ENCODE measurements around the gene SLAMF1.

SLAMF1 gene

DNA sequence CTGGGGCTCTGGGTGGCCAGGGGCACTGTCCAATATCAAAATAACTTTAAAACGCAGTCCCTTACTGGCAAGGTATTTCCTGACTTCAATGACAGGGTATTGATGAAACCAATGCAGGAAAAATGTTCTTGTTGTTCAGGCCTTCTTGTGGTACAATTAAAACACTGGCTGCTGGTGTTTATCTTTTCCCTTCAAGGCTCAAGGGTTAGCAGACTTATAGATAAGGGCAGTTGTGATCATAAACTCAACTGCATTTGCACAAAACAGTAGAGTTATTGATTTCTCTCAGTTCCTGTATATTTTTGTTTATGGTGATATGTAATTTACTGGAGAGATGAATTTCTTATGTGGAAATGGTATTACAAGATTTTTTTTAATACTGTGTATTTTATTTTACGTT, 64.9 kb downstream of the SLAMF1 start:
- Histone ChIP-seq H3K9me2 (replicated peaks; ENCODE audit: insufficient read depth, low read length) (0 out of 2 replicates have a peak, but pooled peaks cover 2% of the 10 kb centered on the region), H4K20me1 (ENCODE audit: insufficient read depth, low read length) (no peaks in the 10 kb centered on the region), H3K27ac (ENCODE audit: low read length) (no peak overlapping the region), H3K27me3 (replicated peaks; ENCODE audit: insufficient read depth, low read length) (no peaks in the 10 kb centered on the region), H3K4me2 (ENCODE audit: low read depth, low read length) (no peak overlapping the region), H3K9me3 (replicated peaks; ENCODE audit: insufficient read depth, low read length) (no peaks in the 10 kb centered on the region), H3K9ac (ENCODE audit: low read length) (no peak overlapping the region), H3K36me3 (replicated peaks; ENCODE audit: insufficient read depth, low read length) (no peaks in the 10 kb centered on the region), H3K4me1 (ENCODE audit: low read length) (no peaks in the 10 kb centered on the region), H3F3A (ENCODE audit: insufficient read depth, low read length) (no peaks in the 10 kb centered on the region), H3K4me3 (ENCODE audit: low read length) (no peak overlapping the region), H2AFZ (ENCODE audit: low read length) (no peak overlapping the region), H3K79me2 (ENCODE audit: low read length) (no peaks in the 10 kb centered on the region)
- TF ChIP-seq, protein P1, sequence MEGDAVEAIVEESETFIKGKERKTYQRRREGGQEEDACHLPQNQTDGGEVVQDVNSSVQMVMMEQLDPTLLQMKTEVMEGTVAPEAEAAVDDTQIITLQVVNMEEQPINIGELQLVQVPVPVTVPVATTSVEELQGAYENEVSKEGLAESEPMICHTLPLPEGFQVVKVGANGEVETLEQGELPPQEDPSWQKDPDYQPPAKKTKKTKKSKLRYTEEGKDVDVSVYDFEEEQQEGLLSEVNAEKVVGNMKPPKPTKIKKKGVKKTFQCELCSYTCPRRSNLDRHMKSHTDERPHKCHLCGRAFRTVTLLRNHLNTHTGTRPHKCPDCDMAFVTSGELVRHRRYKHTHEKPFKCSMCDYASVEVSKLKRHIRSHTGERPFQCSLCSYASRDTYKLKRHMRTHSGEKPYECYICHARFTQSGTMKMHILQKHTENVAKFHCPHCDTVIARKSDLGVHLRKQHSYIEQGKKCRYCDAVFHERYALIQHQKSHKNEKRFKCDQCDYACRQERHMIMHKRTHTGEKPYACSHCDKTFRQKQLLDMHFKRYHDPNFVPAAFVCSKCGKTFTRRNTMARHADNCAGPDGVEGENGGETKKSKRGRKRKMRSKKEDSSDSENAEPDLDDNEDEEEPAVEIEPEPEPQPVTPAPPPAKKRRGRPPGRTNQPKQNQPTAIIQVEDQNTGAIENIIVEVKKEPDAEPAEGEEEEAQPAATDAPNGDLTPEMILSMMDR (IDR thresholded peaks at IDR 0.05; ENCODE audit: low read length) = no peak
- TF ChIP-seq EZH2phosphoT487 (IDR thresholded peaks at IDR 0.05; ENCODE audit: low read length) (no peak), EZH2 (optimal IDR thresholded peaks at IDR 0.05; ENCODE audit: low read depth, low read length) (no peak)
- DNase-seq = peak; percentile 4

DNA sequence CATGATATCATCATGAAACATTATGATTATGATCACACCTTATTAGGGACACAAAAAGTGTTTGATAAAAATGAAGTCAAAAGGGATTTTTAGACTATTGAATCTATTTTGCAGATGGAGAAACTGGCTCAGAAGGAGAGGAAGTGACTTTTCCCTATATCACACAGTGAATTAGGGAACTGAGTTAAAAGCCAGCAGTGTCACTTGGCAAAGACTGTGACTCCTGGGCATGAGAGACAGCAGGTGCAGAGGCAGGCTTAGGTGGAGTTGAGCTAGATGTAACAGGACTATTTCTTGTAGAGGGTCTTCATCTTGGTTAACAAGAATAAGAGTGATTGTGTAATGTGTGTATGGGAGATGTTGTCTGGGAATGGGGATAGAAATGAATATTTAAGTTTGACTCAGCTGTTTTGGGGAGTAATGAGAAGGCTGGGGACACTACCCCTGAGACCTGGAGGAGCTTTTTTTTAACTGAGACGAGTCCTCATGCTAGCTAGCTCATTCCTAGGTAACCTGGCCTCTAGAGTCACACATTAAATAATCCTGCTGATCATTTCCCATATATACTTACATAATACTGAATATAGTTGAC, 66.5 kb downstream of the SLAMF1 start:
- no peaks in the 10 kb centered on the region for H3K79me2 ChIP-seq (ENCODE audit: low read length)
- TF ChIP-seq EZH2phosphoT487 (IDR thresholded peaks at IDR 0.05; ENCODE audit: low read length) (no peak), EZH2 (optimal IDR thresholded peaks at IDR 0.05; ENCODE audit: low read depth, low read length) (no peak)
- TF ChIP-seq, protein P1 (IDR thresholded peaks at IDR 0.05; ENCODE audit: low read length) = no peak
- no peaks in the 10 kb centered on the region for H3K36me3 ChIP-seq (replicated peaks; ENCODE audit: insufficient read depth, low read length)
- H3F3A ChIP-seq (ENCODE audit: insufficient read depth, low read length) = no peaks in the 10 kb centered on the region
- no peak overlapping the region for H3K4me3 ChIP-seq (ENCODE audit: low read length)
- H3K9ac ChIP-seq (ENCODE audit: low read length) = no peak overlapping the region
- DNase-seq = peak; percentile 5
- H3K4me2 ChIP-seq (ENCODE audit: low read depth, low read length) = no peak overlapping the region
- H4K20me1 ChIP-seq (ENCODE audit: insufficient read depth, low read length) = no peaks in the 10 kb centered on the region
- H3K27ac ChIP-seq (ENCODE audit: low read length) = no peak overlapping the region
- no peaks in the 10 kb centered on the region for H3K27me3 ChIP-seq (replicated peaks; ENCODE audit: insufficient read depth, low read length)
- no peaks in the 10 kb centered on the region for H3K4me1 ChIP-seq (ENCODE audit: low read length)
- no peaks in the 10 kb centered on the region for H3K9me3 ChIP-seq (replicated peaks; ENCODE audit: insufficient read depth, low read length)
- no peaks in the 10 kb centered on the region for H3K9me2 ChIP-seq (replicated peaks; ENCODE audit: insufficient read depth, low read length)
- H2AFZ ChIP-seq (ENCODE audit: low read length) = no peak overlapping the region

DNA sequence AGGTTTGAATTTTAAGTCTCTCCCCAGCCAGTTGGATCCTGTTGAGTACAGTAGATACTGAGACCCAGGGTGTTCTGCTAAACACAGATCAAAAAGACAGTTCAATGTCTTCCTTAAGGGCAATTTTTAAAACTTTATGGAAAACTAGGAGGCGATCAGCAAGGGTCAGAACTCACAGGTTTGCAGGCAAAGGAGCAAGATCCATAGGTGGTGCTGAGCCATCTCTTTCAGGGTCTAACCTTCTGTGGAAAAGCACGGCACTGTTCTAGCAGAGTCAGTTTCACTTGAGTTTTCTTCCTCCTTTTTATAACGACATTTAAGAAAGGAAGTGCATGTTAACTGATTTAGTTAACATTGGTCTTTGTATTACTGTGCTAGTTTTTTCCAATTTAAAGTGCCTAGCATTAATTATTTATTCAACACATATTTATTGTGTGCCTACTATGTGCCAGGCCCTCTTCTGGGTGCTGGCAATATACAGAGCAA, 67.6 kb downstream of the SLAMF1 start, which contains the start of gene CD84:
CD84 (minus strand) TSS at position 281 of the 486 bp plus-strand sequence; CDS start at position 222, 59 bp downstream.
- DNase-seq = no peak
- no peak within 1 kb of the TSS for H2AFZ ChIP-seq (ENCODE audit: low read length)
- no peaks in the 10 kb centered on the region for H3K9me2 ChIP-seq (replicated peaks; ENCODE audit: insufficient read depth, low read length)
- no peak within 1 kb of the TSS for H3K9ac ChIP-seq (ENCODE audit: low read length)
- TF ChIP-seq EZH2phosphoT487 (IDR thresholded peaks at IDR 0.05; ENCODE audit: low read length) = no peak
- H3K79me2 ChIP-seq (ENCODE audit: low read length) = no peaks in the 10 kb centered on the region
- H3K4me1 ChIP-seq (ENCODE audit: low read length) = no peaks in the 10 kb centered on the region
- H3F3A ChIP-seq (ENCODE audit: insufficient read depth, low read length) = no peaks in the 10 kb centered on the region
- H3K4me2 ChIP-seq (ENCODE audit: low read depth, low read length) = 0 out of 2 replicates have a peak within 1 kb of the TSS, but pooled peaks have one; percentile 0
- no peak within 1 kb of the TSS for H3K27ac ChIP-seq (ENCODE audit: low read length)
- H3K36me3 ChIP-seq (replicated peaks; ENCODE audit: insufficient read depth, low read length) = no peaks in the 10 kb centered on the region
- no peaks in the 10 kb centered on the region for H4K20me1 ChIP-seq (ENCODE audit: insufficient read depth, low read length)
- H3K4me3 ChIP-seq (ENCODE audit: low read length) = no peak within 1 kb of the TSS
- H3K9me3 ChIP-seq (replicated peaks; ENCODE audit: insufficient read depth, low read length) = no peaks in the 10 kb centered on the region
- H3K27me3 ChIP-seq (replicated peaks; ENCODE audit: insufficient read depth, low read length) = no peaks in the 10 kb centered on the region

DNA sequence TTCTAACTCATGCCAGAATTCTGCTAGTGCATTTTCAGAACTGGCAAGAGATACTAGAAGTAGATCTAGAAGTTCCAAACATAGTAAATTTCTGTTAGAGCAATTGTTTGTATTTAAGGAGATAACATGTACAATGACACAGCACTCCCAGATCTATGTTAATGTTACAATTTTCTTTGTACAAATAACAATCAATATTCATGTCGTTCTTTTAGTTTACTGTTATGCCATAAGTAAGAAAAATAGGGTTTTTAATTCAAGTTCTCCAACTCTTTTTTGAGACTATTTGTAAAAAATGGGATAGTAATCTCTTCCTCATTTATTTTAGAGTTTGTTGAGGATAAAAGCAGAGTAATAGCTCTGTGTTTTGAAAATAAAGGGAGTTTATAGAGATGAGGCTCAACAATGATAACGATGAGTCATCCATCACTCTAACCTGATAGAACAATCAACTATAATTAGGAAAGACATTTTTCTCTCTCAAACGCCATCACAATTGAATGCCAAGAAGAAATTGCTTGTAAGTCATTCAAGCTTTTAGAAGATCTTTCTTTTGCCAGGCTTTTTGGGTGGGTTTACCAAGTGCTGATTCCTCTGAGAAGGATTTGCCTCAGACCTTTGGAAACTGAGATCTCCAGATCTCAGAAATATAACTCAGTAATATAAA, 68.2 kb downstream of the SLAMF1 start:
- Histone ChIP-seq H3K4me3 (ENCODE audit: low read length) (no peak overlapping the region), H3K9me2 (replicated peaks; ENCODE audit: insufficient read depth, low read length) (no peaks in the 10 kb centered on the region), H3K9me3 (replicated peaks; ENCODE audit: insufficient read depth, low read length) (no peaks in the 10 kb centered on the region), H3K79me2 (ENCODE audit: low read length) (no peaks in the 10 kb centered on the region), H3K4me2 (ENCODE audit: low read depth, low read length) (no peak overlapping the region), H3K4me1 (ENCODE audit: low read length) (no peaks in the 10 kb centered on the region), H3F3A (ENCODE audit: insufficient read depth, low read length) (no peaks in the 10 kb centered on the region), H3K9ac (ENCODE audit: low read length) (no peak overlapping the region), H4K20me1 (ENCODE audit: insufficient read depth, low read length) (no peaks in the 10 kb centered on the region), H3K36me3 (replicated peaks; ENCODE audit: insufficient read depth, low read length) (no peaks in the 10 kb centered on the region), H3K27ac (ENCODE audit: low read length) (no peak overlapping the region), H2AFZ (ENCODE audit: low read length) (no peak overlapping the region), H3K27me3 (replicated peaks; ENCODE audit: insufficient read depth, low read length) (no peaks in the 10 kb centered on the region)
- DNase-seq = no peak
- TF ChIP-seq EZH2 (optimal IDR thresholded peaks at IDR 0.05; ENCODE audit: low read depth, low read length) = no peak
- no peak for TF ChIP-seq EZH2phosphoT487 (IDR thresholded peaks at IDR 0.05; ENCODE audit: low read length)
- TF ChIP-seq, protein P1 (IDR thresholded peaks at IDR 0.05; ENCODE audit: low read length) = no peak

Measured in MM.1S (cell line).